Osteocyte (in vitro differentiated cells): ENCODE measurements around the gene MRPL28. TPM values are rescaled to one million over a fixed set of nuclear protein-coding genes. Genes with fewer than 3 reads are reported as not detected.

Experiments used
- DNase-seq: peaks from one replicate; pipeline ENCODE4 v3.0.0; 2021; ENCODE audit warnings: mixed read lengths; ENCODE audit not compliant: unreplicated experiment; ENCODE audit errors: extremely low spot score
- H3K27ac Mint-ChIP-seq: one replicate; pipeline ENCODE4 v1.8.0; 2021; ENCODE audit warnings: mild to moderate bottlenecking, mixed read lengths; ENCODE audit not compliant: unreplicated experiment
- H3K27me3 Mint-ChIP-seq: one replicate; pipeline ENCODE4 v1.8.0; 2021; ENCODE audit warnings: mixed read lengths; ENCODE audit not compliant: unreplicated experiment
- H3K36me3 Mint-ChIP-seq: one replicate; pipeline ENCODE4 v1.8.0; 2021; ENCODE audit warnings: mixed read lengths; ENCODE audit not compliant: unreplicated experiment
- H3K4me1 Mint-ChIP-seq: one replicate; pipeline ENCODE4 v1.8.0; 2021; ENCODE audit warnings: mixed read lengths; ENCODE audit not compliant: unreplicated experiment
- H3K4me3 Mint-ChIP-seq: one replicate; pipeline ENCODE4 v1.8.0; 2021; ENCODE audit warnings: mild to moderate bottlenecking, moderate library complexity, mixed read lengths; ENCODE audit not compliant: unreplicated experiment
- H3K9me3 Mint-ChIP-seq: one replicate; pipeline ENCODE4 v1.8.0; 2021; ENCODE audit warnings: mixed read lengths; ENCODE audit not compliant: unreplicated experiment
- total RNA-seq: library from RNA; stranded (reverse); gene quantifications from 2 replicates; pipeline ENCODE4 v1.2.1, GENCODE V29; 2021
- TF ChIP-seq, protein P1 (sequence below): fragments of 200-600 bp; sonication (generic); IDR thresholded peaks from 2 replicates; pipeline ENCODE4 v1.5.0; 2021; ENCODE audit warnings: antibody characterized with exemption, mild to moderate bottlenecking, moderate library complexity

MRPL28 gene
- total RNA-seq, 1 donor from 2014 or later = 71.7 TPM

DNA sequence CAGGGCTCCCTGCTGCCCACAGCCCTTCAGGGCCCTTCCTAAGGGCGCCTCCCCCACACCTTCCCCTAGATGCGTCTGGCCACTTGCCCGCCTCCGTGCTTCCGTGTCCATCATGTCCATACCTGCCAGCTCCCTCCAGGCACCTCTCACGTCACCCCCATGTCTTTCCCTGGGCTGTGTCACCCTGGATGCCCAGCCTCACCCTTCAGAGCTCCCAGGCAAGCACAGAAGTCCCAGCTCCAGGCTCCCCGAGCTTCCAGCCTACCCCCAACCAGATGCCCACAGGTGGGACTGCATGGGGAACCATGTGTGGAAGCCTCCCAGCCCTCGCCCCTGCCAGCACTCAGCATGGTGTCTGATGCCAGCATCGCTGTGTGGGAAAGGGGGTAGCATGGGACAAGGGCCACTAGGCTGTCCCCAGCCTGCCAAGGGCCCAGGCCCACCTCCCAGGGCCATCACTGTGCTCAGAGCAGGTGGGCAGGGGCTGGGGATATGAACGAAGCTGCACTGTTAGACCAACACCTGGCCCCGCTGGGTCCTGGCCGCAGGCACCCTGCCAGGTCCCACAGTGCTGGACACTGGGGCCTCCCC is 16.0 kb downstream of the MRPL28 start:
- Mint-ChIP-seq H3K27ac (no peak overlapping the region), H3K27me3 (no peaks in the 10 kb centered on the region), H3K4me3 (no peak overlapping the region), H3K9me3 (no peaks in the 10 kb centered on the region), H3K36me3 (peaks cover 4% of the 10 kb centered on the region), H3K4me1 (peaks cover 12% of the 10 kb centered on the region)
- TF ChIP-seq, protein P1, sequence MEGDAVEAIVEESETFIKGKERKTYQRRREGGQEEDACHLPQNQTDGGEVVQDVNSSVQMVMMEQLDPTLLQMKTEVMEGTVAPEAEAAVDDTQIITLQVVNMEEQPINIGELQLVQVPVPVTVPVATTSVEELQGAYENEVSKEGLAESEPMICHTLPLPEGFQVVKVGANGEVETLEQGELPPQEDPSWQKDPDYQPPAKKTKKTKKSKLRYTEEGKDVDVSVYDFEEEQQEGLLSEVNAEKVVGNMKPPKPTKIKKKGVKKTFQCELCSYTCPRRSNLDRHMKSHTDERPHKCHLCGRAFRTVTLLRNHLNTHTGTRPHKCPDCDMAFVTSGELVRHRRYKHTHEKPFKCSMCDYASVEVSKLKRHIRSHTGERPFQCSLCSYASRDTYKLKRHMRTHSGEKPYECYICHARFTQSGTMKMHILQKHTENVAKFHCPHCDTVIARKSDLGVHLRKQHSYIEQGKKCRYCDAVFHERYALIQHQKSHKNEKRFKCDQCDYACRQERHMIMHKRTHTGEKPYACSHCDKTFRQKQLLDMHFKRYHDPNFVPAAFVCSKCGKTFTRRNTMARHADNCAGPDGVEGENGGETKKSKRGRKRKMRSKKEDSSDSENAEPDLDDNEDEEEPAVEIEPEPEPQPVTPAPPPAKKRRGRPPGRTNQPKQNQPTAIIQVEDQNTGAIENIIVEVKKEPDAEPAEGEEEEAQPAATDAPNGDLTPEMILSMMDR = no peak
- DNase-seq = no peak

DNA sequence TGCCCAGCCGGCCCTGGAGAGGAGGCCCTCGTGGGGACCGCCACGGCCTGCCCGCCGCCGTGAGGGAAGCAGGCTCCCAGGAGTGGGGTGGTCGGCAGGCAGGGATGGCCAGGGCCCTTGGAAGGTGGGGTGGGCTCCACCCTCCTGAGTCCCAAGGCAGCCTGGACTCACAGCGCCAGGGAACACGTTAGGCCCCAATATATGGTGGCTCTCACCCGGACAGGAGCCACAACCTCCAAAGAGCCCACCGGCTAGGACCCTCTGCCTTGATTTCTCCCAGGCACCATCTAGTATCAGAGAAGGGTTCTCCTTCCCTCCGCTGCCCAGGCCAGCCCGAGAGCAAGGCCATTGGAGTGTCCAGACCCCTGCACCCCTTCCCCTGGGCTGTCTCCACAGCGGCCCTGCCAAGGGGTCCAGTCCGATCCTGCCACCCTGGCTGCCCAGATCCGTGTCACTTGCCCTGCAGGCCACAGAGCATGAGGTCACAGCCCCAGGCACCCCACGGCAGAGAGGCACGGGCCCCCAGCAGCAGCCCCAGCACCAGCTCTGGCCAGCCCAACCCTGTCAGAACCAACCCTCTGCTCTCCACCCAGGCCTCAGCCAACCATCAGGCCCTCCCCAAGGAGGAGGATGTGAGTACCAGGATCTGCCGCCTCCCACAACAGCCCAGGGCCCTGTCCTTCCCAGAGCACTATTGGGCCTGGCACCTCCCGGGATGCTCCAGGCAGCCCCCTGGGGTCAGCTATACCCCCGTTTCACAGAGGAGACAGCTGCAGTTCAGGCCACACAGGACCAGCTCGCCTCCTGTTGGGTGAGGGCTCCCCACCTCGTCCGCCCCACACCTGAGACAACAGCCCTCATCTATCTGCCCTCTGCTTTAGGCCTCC is 16.7 kb downstream of the MRPL28 start:
- H3K9me3 Mint-ChIP-seq = no peaks in the 10 kb centered on the region
- H3K27me3 Mint-ChIP-seq = no peaks in the 10 kb centered on the region
- peaks cover 12% of the 10 kb centered on the region for H3K4me1 Mint-ChIP-seq
- no peak overlapping the region for H3K4me3 Mint-ChIP-seq
- peaks cover 4% of the 10 kb centered on the region for H3K36me3 Mint-ChIP-seq
- peak; percentile 85 for DNase-seq
- H3K27ac Mint-ChIP-seq = no peak overlapping the region
- TF ChIP-seq, protein P1 = no peak

DNA sequence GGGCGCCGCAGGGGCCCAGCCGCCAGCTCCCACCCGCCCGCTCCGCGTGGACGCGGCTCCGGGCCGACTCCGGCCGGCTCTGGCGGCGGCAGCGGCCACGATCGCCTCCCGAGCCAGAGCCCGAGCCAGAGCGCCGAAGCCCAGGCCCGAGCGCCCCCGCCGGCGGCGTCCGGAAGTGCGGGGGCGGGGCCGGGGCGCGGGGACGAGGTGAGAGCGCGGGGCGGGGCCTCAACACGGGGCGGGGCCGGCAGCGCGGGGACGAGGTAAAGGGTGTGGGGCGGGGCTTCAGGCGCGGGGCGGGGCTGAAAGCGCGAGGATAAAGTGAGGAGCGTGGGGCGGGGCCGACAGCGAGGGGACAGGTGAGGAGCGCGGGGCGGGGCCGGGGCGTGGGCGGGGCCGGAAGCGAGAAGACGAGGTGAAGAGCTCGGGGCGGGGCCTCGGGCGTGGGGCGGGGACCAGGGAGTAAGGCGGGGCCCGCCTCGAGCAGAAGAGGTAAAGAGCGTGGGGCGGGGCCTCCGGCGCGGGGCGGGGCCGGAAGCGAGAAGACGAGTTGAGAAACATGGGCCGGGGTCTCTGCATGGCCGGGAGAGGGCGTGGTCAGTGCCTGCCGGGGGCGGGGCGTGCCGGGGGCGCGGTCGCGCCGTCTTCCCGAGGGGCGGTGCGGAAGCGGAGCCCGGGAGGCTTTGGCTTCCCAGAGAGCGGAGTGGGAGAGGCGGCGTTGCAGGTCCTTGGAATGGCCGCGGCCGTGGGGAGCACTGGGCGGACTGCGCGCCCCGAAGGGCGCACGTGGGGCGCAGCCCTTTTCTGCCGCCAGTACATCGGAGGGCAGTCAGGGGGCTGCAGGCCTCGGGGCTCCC is 17.6 kb downstream of the MRPL28 start, which contains the start of gene AXIN1:
Gene AXIN1, minus strand, starts transcription at position 177 of the 857 bp plus-strand sequence. CDS start 5,698 bp downstream, outside the sequence.
- peaks cover 12% of the 10 kb centered on the region for H3K4me1 Mint-ChIP-seq
- no peaks in the 10 kb centered on the region for H3K9me3 Mint-ChIP-seq
- TF ChIP-seq, protein P1 = peak; percentile 60
- H3K27me3 Mint-ChIP-seq = no peaks in the 10 kb centered on the region
- DNase-seq = peak; percentile 98
- H3K36me3 Mint-ChIP-seq = peaks cover 4% of the 10 kb centered on the region
- peak within 1 kb of the TSS; percentile 82 for H3K4me3 Mint-ChIP-seq
- H3K27ac Mint-ChIP-seq = peak within 1 kb of the TSS; percentile 34

DNA sequence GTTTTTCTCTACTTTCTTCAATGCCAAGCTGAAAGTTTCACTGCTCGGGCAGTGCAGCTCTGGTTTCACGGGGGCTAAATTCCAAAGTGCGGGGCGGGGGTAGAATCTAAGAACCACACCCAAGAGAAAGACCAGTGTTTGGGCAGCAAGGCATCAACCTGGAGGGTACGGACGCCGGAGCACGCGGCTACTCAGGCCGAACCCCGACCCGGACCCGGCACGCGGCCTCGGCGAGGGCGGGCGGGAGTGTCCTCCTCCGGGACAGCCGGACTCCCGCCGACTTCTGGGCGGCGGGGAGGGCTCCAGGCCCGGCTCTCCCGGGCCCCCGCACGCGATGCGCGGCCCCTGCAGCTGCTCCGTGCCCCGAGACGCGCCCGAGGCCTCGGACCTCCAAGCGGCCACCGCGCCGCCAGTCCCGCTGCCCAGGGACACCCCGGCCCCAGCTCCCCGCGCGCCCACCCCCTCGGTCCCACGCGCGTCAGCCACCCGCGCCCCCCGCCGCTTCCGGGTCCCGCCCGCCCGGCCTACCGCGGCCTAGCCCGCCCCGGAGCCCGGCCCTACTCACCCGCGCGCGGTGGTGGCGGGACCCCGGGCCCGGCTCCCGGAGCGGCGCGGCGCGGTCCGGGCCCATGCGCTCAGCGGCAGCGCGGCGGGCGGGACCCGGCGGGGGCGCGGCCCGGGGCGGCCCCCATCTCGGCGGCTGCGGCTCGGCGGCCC is 18.4 kb downstream of the MRPL28 start:
- TF ChIP-seq, protein P1 = no peak
- H3K4me1 Mint-ChIP-seq = peaks cover 17% of the 10 kb centered on the region
- H3K9me3 Mint-ChIP-seq = no peaks in the 10 kb centered on the region
- peak overlapping the region; percentile 82 for H3K4me3 Mint-ChIP-seq
- H3K27me3 Mint-ChIP-seq = no peaks in the 10 kb centered on the region
- peak overlapping the region; percentile 34 for H3K27ac Mint-ChIP-seq
- peaks cover 7% of the 10 kb centered on the region for H3K36me3 Mint-ChIP-seq
- DNase-seq = peak; percentile 85
